Measurements from ENCODE around the gene PRR9. TPM values are rescaled to one million over a fixed set of nuclear protein-coding genes. Genes with fewer than 3 reads are reported as not detected.
"Not testable (repeated sequence)": the region's sequence is repeated elsewhere in the genome, so short reads cannot be mapped to it uniquely, and the experiment has no call there.

The PRR9 gene, protein sequence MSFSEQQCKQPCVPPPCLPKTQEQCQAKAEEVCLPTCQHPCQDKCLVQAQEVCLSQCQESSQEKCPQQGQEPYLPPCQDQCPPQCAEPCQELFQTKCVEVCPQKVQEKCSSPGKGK
- polyA plus RNA-seq (2013) = not detected

DNA sequence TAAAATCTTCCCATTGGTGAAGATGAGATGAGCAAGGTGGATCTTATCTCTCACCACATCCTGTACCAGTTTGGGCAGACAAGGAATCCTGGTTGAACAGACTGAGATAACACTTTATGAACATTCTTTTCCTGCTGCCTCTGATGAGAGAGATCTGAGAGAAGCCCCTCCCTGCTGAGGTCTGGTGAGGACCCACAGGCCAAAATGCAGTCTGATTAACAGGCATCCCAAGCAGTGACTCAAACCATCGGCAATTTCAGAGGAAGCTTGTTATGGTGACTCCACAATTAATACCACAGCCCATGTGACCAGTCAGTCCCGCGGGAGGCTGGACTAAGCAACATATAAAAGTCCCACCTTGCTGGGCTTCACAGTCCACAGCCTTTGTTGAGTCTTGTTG, at the start of gene PRR9:
Gene PRR9, plus strand, starts transcription at position 373 of the 400 bp plus-strand sequence. CDS start 561 bp downstream, outside the sequence.
- Histone ChIP-seq H3K9me3 (ENCODE audit: control extremely low read depth in 1 of 5, control insufficient read depth in 4 of 5, insufficient read depth in 2 of 5, low read depth in 1 of 5, low read length in 4 of 5) (no peaks in the 10 kb centered on the region), H3K36me3 (ENCODE audit: control insufficient read depth in 4 of 4, insufficient read depth in 4 of 4, low read length in 3 of 4) (no peaks in the 10 kb centered on the region), H3K4me3 (ENCODE audit: control insufficient read depth in 1 of 7, extremely low read depth in 1 of 7, insufficient read depth in 4 of 7, low read depth in 2 of 7, low read length in 6 of 7) (no peak within 1 kb of the TSS), H3K27me3 (replicated peaks in 2 of 5; ENCODE audit: control insufficient read depth in 4 of 5, insufficient read depth in 5 of 5, low read length in 4 of 5) (peaks cover 0 to 4% (median 0%) of the 10 kb centered on the region in 5 experiments), H3K27ac (ENCODE audit: insufficient read depth in 1 of 2, low read depth in 1 of 2, low read length in 2 of 2, poor library complexity in 1 of 2, severe bottlenecking in 2 of 2) (no peak within 1 kb of the TSS), H3K4me1 (ENCODE audit: control extremely low read depth in 1 of 4, control insufficient read depth in 4 of 4, insufficient read depth in 4 of 4, low read length in 3 of 4) (no peaks in the 10 kb centered on the region)
- WGBS (ENCODE audit: insufficient coverage) = 66% methylated on average over 3 of the region's 3 CpGs
- CTCF ChIA-PET = interaction anchor here (1.1 kb wide), 1 partner anchor 10 kb away, joined by 3 read pairs; no protein-coding TSS in a partner anchor
- peak; percentile 4 to 48 (median 36) for DNase-seq
- POLR2A ChIA-PET = no interaction called here

DNA sequence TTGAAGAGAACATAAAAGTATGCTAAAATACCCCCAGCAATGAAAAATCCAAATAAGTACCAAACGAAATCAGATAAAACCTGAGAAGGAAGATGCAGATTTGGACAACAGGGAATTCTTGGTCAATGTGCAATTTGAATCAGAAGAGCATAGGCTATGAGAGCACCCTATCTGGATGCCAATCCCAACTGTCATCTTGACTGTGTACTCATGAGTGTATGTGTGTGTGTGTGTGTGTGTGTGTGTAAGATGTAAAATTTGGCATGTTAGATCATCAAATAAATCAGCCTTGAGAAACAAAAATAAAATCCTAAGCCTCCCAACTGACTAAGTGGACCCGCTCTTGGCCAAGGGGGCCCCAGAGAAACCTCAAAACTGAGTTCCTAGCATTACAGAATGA, 48.7 kb upstream of the PRR9 start:
- POLR2A ChIA-PET = no interaction called here
- 100% methylated on average over 1 of the region's 2 CpGs for WGBS (ENCODE audit: insufficient coverage)

DNA sequence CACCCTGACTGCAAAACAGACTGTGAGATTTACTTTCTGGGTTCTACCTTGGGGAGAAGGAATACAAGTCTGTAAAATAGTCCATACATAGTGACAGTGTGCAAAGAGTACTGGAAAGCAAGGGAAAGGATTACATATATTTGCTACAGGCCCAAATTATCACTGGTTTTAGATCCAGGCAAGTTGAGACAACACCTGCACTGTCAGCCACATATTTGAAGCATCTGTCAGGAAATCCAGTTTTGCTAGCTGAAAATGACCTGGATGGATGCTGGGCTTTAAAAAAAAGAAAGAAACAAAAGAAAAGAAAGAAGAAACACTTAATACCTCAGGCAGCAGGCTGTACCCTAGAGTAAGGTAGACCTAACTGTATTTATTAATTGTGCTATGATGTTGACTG, 42.8 kb upstream of the PRR9 start:
- Histone ChIP-seq H3K4me1 (ENCODE audit: control extremely low read depth in 1 of 4, control insufficient read depth in 4 of 4, insufficient read depth in 4 of 4, low read length in 3 of 4) (no peaks in the 10 kb centered on the region), H3K27me3 (replicated peaks in 2 of 5; ENCODE audit: control insufficient read depth in 4 of 5, insufficient read depth in 5 of 5, low read length in 4 of 5) (peaks cover 3 to 24% (median 3%) of the 10 kb centered on the region in 5 experiments), H3K36me3 (ENCODE audit: control insufficient read depth in 4 of 4, insufficient read depth in 4 of 4, low read length in 3 of 4) (no peaks in the 10 kb centered on the region), H3K4me3 (ENCODE audit: control insufficient read depth in 1 of 7, extremely low read depth in 1 of 7, insufficient read depth in 4 of 7, low read depth in 2 of 7, low read length in 6 of 7) (no peak overlapping the region), H3K9me3 (ENCODE audit: control extremely low read depth in 1 of 5, control insufficient read depth in 4 of 5, insufficient read depth in 2 of 5, low read depth in 1 of 5, low read length in 4 of 5) (peaks cover 0 to 2% (median 0%) of the 10 kb centered on the region in 5 experiments), H3K27ac (ENCODE audit: insufficient read depth in 1 of 2, low read depth in 1 of 2, low read length in 2 of 2, poor library complexity in 1 of 2, severe bottlenecking in 2 of 2) (no peak overlapping the region)
- ChIA-PET CTCF (no interaction called here), POLR2A (no interaction called here)
- DNase-seq = no peak

More for the DNA sequence above, 48.7 kb upstream of the PRR9 start:
- no peak for DNase-seq
- CTCF ChIA-PET = no interaction called here
- no peak overlapping the region for H3K27ac ChIP-seq (ENCODE audit: insufficient read depth in 1 of 2, low read depth in 1 of 2, low read length in 2 of 2, poor library complexity in 1 of 2, severe bottlenecking in 2 of 2)
- peaks cover 0 to 23% (median 6%) of the 10 kb centered on the region in 5 experiments for H3K27me3 ChIP-seq (replicated peaks in 2 of 5; ENCODE audit: control insufficient read depth in 4 of 5, insufficient read depth in 5 of 5, low read length in 4 of 5)
- peaks cover 0 to 2% (median 0%) of the 10 kb centered on the region in 5 experiments for H3K9me3 ChIP-seq (ENCODE audit: control extremely low read depth in 1 of 5, control insufficient read depth in 4 of 5, insufficient read depth in 2 of 5, low read depth in 1 of 5, low read length in 4 of 5)
- no peak overlapping the region for H3K4me3 ChIP-seq (ENCODE audit: control insufficient read depth in 1 of 7, extremely low read depth in 1 of 7, insufficient read depth in 4 of 7, low read depth in 2 of 7, low read length in 6 of 7)
- no peaks in the 10 kb centered on the region for H3K36me3 ChIP-seq (ENCODE audit: control insufficient read depth in 4 of 4, insufficient read depth in 4 of 4, low read length in 3 of 4)
- no peaks in the 10 kb centered on the region for H3K4me1 ChIP-seq (ENCODE audit: control extremely low read depth in 1 of 4, control insufficient read depth in 4 of 4, insufficient read depth in 4 of 4, low read length in 3 of 4)

DNA sequence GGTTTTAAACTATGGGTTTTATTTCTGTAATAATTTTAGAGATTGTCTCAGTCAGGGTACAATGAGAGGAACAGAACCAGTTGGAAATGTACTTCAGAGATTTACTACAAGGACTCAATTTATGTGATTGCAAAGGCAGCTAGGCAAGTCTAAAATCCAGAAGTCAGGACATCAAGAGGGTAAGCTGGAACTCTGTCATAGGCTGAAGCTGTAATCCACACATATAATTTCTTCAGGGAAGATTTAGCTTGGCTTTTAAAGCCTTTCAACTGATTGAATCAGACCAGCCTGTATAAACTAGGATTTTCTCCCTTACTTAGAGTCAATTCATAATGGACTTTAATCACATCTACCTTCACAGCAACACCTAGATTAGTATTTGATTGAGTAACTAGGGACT, 38.5 kb upstream of the PRR9 start:
- ChIA-PET POLR2A (no interaction called here), CTCF (no interaction called here)
- H3K4me3 ChIP-seq (ENCODE audit: control insufficient read depth in 1 of 7, extremely low read depth in 1 of 7, insufficient read depth in 4 of 7, low read depth in 2 of 7, low read length in 6 of 7) = no peak overlapping the region
- no peak for DNase-seq
- no peaks in the 10 kb centered on the region for H3K4me1 ChIP-seq (ENCODE audit: control extremely low read depth in 1 of 4, control insufficient read depth in 4 of 4, insufficient read depth in 4 of 4, low read length in 3 of 4)
- H3K27ac ChIP-seq (ENCODE audit: insufficient read depth in 1 of 2, low read depth in 1 of 2, low read length in 2 of 2, poor library complexity in 1 of 2, severe bottlenecking in 2 of 2) = no peak overlapping the region
- no peaks in the 10 kb centered on the region for H3K36me3 ChIP-seq (ENCODE audit: control insufficient read depth in 4 of 4, insufficient read depth in 4 of 4, low read length in 3 of 4)
- peaks cover 3 to 35% (median 6%) of the 10 kb centered on the region in 5 experiments for H3K27me3 ChIP-seq (replicated peaks in 2 of 5; ENCODE audit: control insufficient read depth in 4 of 5, insufficient read depth in 5 of 5, low read length in 4 of 5)
- no peaks in the 10 kb centered on the region for H3K9me3 ChIP-seq (ENCODE audit: control extremely low read depth in 1 of 5, control insufficient read depth in 4 of 5, insufficient read depth in 2 of 5, low read depth in 1 of 5, low read length in 4 of 5)

DNA sequence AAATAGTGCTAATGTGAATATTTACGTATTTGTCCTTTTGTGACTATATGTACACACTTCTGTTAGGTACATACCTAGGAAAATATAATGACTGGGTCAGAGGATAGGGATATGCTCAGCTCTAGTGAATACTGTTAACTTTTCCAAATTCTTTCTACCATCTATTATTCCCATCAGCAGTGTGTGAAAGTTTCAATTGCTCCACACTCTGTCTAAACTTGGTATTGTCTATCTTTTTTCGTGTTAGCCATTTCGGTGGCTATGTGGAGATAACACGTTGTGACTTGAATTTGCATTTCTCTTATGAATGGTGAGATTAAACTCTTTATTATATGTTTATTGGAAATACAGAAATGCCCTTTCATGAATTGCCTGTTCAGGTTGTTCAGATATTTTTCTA, 36.8 kb upstream of the PRR9 start:
- ChIA-PET CTCF (no interaction called here), POLR2A (no interaction called here)
- H3K27me3 ChIP-seq (replicated peaks in 2 of 5; ENCODE audit: control insufficient read depth in 4 of 5, insufficient read depth in 5 of 5, low read length in 4 of 5) = peaks cover 0 to 29% (median 4%) of the 10 kb centered on the region in 5 experiments
- H3K36me3 ChIP-seq (ENCODE audit: control insufficient read depth in 4 of 4, insufficient read depth in 4 of 4, low read length in 3 of 4) = no peaks in the 10 kb centered on the region
- H3K4me1 ChIP-seq (ENCODE audit: control extremely low read depth in 1 of 4, control insufficient read depth in 4 of 4, insufficient read depth in 4 of 4, low read length in 3 of 4) = no peaks in the 10 kb centered on the region
- no peak for DNase-seq
- no peaks in the 10 kb centered on the region for H3K9me3 ChIP-seq (ENCODE audit: control extremely low read depth in 1 of 5, control insufficient read depth in 4 of 5, insufficient read depth in 2 of 5, low read depth in 1 of 5, low read length in 4 of 5)
- H3K4me3 ChIP-seq (ENCODE audit: control insufficient read depth in 1 of 7, extremely low read depth in 1 of 7, insufficient read depth in 4 of 7, low read depth in 2 of 7, low read length in 6 of 7) = no peak overlapping the region
- no peak overlapping the region for H3K27ac ChIP-seq (ENCODE audit: insufficient read depth in 1 of 2, low read depth in 1 of 2, low read length in 2 of 2, poor library complexity in 1 of 2, severe bottlenecking in 2 of 2)
- WGBS (ENCODE audit: insufficient coverage) = no CpG with 5 or more reads among the region's 4 CpGs

DNA sequence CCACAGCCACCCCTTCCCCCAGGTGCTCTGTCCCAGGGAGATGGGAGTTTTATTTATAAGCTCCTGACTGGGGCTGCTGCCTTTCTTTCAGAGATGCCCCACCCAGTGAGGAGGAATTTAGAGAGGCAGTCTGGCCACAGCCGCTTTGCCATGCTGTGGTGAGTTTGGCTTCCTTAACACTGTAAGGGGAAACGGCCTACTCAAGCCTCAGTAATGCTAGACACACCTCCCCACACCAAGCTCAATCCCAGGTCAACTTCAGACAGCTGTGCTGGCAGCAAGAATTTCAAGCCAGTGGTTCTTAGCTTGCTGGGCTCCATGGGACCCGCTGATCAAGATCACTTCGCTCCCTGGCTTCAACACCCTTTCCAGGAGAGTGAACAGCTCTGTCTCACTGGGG, 29.1 kb upstream of the PRR9 start:
- POLR2A ChIA-PET = not testable (repeated sequence)

DNA sequence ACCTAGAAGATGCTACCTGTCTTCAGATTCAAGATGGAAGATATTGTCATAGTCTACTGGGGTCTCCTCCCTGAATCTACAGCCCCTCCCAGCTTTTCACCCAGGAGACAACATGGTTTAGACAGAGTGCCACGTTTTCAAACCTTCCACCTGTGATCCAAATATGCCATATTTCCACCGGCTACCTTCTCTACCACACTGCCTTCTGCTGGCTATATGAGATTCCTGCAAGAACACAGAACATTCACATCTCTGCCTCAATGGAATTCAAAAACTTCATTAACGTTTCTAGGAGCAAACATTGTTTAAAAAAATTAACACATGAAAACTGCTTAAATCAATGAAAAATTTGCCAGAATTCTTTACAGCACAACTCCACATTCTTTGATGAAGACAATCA, 27.0 kb upstream of the PRR9 start:
- ChIA-PET CTCF (interaction anchor here (2.5 kb wide), 1 partner anchor 38 kb away, joined by 8 read pairs; no protein-coding TSS in a partner anchor), POLR2A (no interaction called here)

More for the DNA sequence above, 29.1 kb upstream of the PRR9 start:
- H3K4me1 ChIP-seq (ENCODE audit: control extremely low read depth in 1 of 4, control insufficient read depth in 4 of 4, insufficient read depth in 4 of 4, low read length in 3 of 4); H3K27ac ChIP-seq (ENCODE audit: insufficient read depth in 1 of 2, low read depth in 1 of 2, low read length in 2 of 2, poor library complexity in 1 of 2, severe bottlenecking in 2 of 2); DNase-seq; CTCF ChIA-PET; H3K9me3 ChIP-seq (ENCODE audit: control extremely low read depth in 1 of 5, control insufficient read depth in 4 of 5, insufficient read depth in 2 of 5, low read depth in 1 of 5, low read length in 4 of 5); H3K4me3 ChIP-seq (ENCODE audit: control insufficient read depth in 1 of 7, extremely low read depth in 1 of 7, insufficient read depth in 4 of 7, low read depth in 2 of 7, low read length in 6 of 7); H3K36me3 ChIP-seq (ENCODE audit: control insufficient read depth in 4 of 4, insufficient read depth in 4 of 4, low read length in 3 of 4): not testable (repeated sequence)
- H3K27me3 ChIP-seq (replicated peaks in 2 of 5; ENCODE audit: control insufficient read depth in 4 of 5, insufficient read depth in 5 of 5, low read length in 4 of 5) = peaks cover 0 to 13% (median under 1%) of the 10 kb centered on the region in 5 experiments
- WGBS (ENCODE audit: insufficient coverage) = 79% methylated on average over 4 of the region's 4 CpGs

More for the DNA sequence above, 27.0 kb upstream of the PRR9 start:
- H3K27ac ChIP-seq (ENCODE audit: insufficient read depth in 1 of 2, low read depth in 1 of 2, low read length in 2 of 2, poor library complexity in 1 of 2, severe bottlenecking in 2 of 2) = no peak overlapping the region
- H3K9me3 ChIP-seq (ENCODE audit: control extremely low read depth in 1 of 5, control insufficient read depth in 4 of 5, insufficient read depth in 2 of 5, low read depth in 1 of 5, low read length in 4 of 5) = no peaks in the 10 kb centered on the region
- H3K36me3 ChIP-seq (ENCODE audit: control insufficient read depth in 4 of 4, insufficient read depth in 4 of 4, low read length in 3 of 4) = no peaks in the 10 kb centered on the region
- H3K4me3 ChIP-seq (ENCODE audit: control insufficient read depth in 1 of 7, extremely low read depth in 1 of 7, insufficient read depth in 4 of 7, low read depth in 2 of 7, low read length in 6 of 7) = no peak overlapping the region
- peaks cover 0 to 5% (median 0%) of the 10 kb centered on the region in 4 experiments for H3K4me1 ChIP-seq (ENCODE audit: control extremely low read depth in 1 of 4, control insufficient read depth in 4 of 4, insufficient read depth in 4 of 4, low read length in 3 of 4)
- peak in 1 of 3 donors; percentile 1 for DNase-seq
- WGBS (ENCODE audit: insufficient coverage) = 30% methylated on average over 3 of the region's 3 CpGs
- peaks cover 0 to 18% (median 8%) of the 10 kb centered on the region in 5 experiments for H3K27me3 ChIP-seq (replicated peaks in 2 of 5; ENCODE audit: control insufficient read depth in 4 of 5, insufficient read depth in 5 of 5, low read length in 4 of 5)
